Right lobe of liver (tissue), 6 donors: ENCODE data around the gene ADGRD2. TPM values are rescaled to one million over a fixed set of nuclear protein-coding genes. Genes with fewer than 3 reads are reported as not detected.

Source experiments
- ATAC-seq, 4 donors: fragments of 200-7000 bp; cut with Tn5 transposase; one replicate each; pipeline ENCODE4 v1.9.1; 2020; ENCODE audit warnings: mild to moderate bottlenecking in 4 of 4, moderate library complexity in 4 of 4
- DNase-seq, 3 donors: peaks; one replicate each; pipeline ENCODE4 v3.0.0-alpha.2; 2020
- H3K27ac ChIP-seq, 3 donors: fragments of 200-600 bp; one replicate each; pipeline ENCODE4 v1.8.0; 2022
- H3K27me3 ChIP-seq, 2 donors: fragments of 200-600 bp; one replicate each; pipeline ENCODE4 v1.8.0; 2022
- H3K36me3 ChIP-seq, 4 donors: fragments of 200-600 bp; sonication (generic) in 1 of 4; one replicate each; pipeline versions ENCODE4 v1.5.1 to v1.8.0; 2017 to 2022; ENCODE audit warnings: control low read depth in 1 of 4
- H3K4me1 ChIP-seq, 4 donors: fragments of 200-600 bp; sonication (generic) in 1 of 4; one replicate each; pipeline versions ENCODE4 v1.5.1 to v1.8.0; 2017 to 2022; ENCODE audit warnings: control low read depth in 1 of 4
- H3K4me3 ChIP-seq, 3 donors: fragments of 200-600 bp; one replicate each; pipeline ENCODE4 v1.8.0; 2022
- H3K9me3 ChIP-seq, 4 donors: fragments of 200-600 bp; sonication (generic) in 1 of 4; one replicate each; pipeline versions ENCODE4 v1.5.1 to v1.8.0; 2017 to 2022; ENCODE audit warnings: control low read depth in 1 of 4
- CTCF ChIP-seq, 4 donors: fragments of 200-600 bp in 3 of 4; fragments of 450-650 bp in 1 of 4; IDR thresholded peaks; one replicate each; pipeline versions ENCODE4 v1.5.1 to v1.8.0; 2016 to 2022; ENCODE audit warnings: antibody characterized with exemption in 4 of 4, mild to moderate bottlenecking in 2 of 4
- POLR2A ChIP-seq: fragments of 450-650 bp; IDR thresholded peaks from one replicate; pipeline ENCODE4 v1.6.1; 2017; ENCODE audit warnings: antibody characterized with exemption, mild to moderate bottlenecking
- WGBS: methylation state at CpG from one replicate; pipeline ENCODE4 v1.1.6; 2018; ENCODE audit warnings: low coverage, low lambda C conversion rate; ENCODE audit not compliant: insufficient coverage; ENCODE audit errors: missing lambda C conversion rate; 5-methylcytosine and 5-hydroxymethylcytosine counted together
- intact Hi-C, 2 donors: fragments of 100-400 bp; cut with DNase I; formaldehyde crosslinking; loops; one replicate each; pipeline versions ENCODE4 v1.11.2 to v1.14.1; 2022
- total RNA-seq, 6 experiments: library from RNA; depleted of rRNA in 2 of 6; stranded (reverse); fragments of >200 nt in 2 of 6; fragmentation: NEBNext Ultra II Directional in 3 of 6; extraction: Animal tissue kit (Norgen Biotek cat#: 25700) in 3 of 6; gene quantifications; one replicate each; pipeline versions ENCODE4 v1.1.0 to v1.2.4, GENCODE V29; 2016 to 2023
- donor health status: DM: no; HTN: yes; CAD: no.
- donor health status: DM: no; HTN: no; CAD: no.
- donor health status: DM: no; HTN: no; CAD: no.
- donor health status: DM: no; HTN: yes; CAD: no.
- donor health status: DM: no; HTN: yes; CAD: no.

Gene ADGRD2
- total RNA-seq, 6 experiments from 2014 or later = not detected

- H3K36me3 ChIP-seq = no peaks in the 10 kb centered on the region
- H3K9me3 ChIP-seq = no peaks in the 10 kb centered on the region
- H3K4me1 ChIP-seq = peaks cover 0 to 19% (median 9%) of the 10 kb centered on the region in 4 donors
- ATAC-seq = peak; percentile 15 to 46 (median 32)
- H3K4me3 ChIP-seq = no peak overlapping the region
- TF ChIP-seq CTCF (IDR thresholded peaks at IDR 0.05) = no peak
- no peak for TF ChIP-seq POLR2A
- intact Hi-C loops = no loop called here
- 36% methylated on average over 11 of the region's 23 CpGs for WGBS
- no peak for DNase-seq
- H3K27me3 ChIP-seq = no peaks in the 10 kb centered on the region
- H3K27ac ChIP-seq = no peak overlapping the region
Measured at GRCh38 chr9:124511891-124512805, 61.9 kb downstream of the ADGRD2 start.

GRCh38 chr9:124512806-124513204 is 62.6 kb downstream of the ADGRD2 start:
- Histone ChIP-seq H3K9me3 (no peaks in the 10 kb centered on the region), H3K4me3 (no peak overlapping the region), H3K27me3 (no peaks in the 10 kb centered on the region), H3K4me1 (peaks cover 0 to 19% (median 9%) of the 10 kb centered on the region in 4 donors), H3K36me3 (no peaks in the 10 kb centered on the region), H3K27ac (no peak overlapping the region)
- DNase-seq (no peak), ATAC-seq (no peak)
- intact Hi-C loops = no loop called here
- WGBS = no CpG with 5 or more reads among the region's 9 CpGs
- no peak for TF ChIP-seq CTCF (IDR thresholded peaks at IDR 0.05)
- no peak for TF ChIP-seq POLR2A

GRCh38 chr9:124513376-124513994 is 63.2 kb downstream of the ADGRD2 start:
- WGBS = 57% methylated on average over 1 of the region's 5 CpGs
- Histone ChIP-seq H3K9me3 (no peaks in the 10 kb centered on the region), H3K4me3 (no peak overlapping the region), H3K36me3 (no peaks in the 10 kb centered on the region), H3K27ac (no peak overlapping the region), H3K27me3 (no peaks in the 10 kb centered on the region), H3K4me1 (peaks cover 0 to 19% (median 9%) of the 10 kb centered on the region in 4 donors)
- intact Hi-C loops = no loop called here
- no peak for TF ChIP-seq POLR2A
- ATAC-seq = no peak
- DNase-seq = no peak

- Histone ChIP-seq H3K27ac (no peak overlapping the region), H3K9me3 (no peaks in the 10 kb centered on the region), H3K4me1 (peaks cover 0 to 19% (median 9%) of the 10 kb centered on the region in 4 donors), H3K27me3 (no peaks in the 10 kb centered on the region), H3K4me3 (no peak overlapping the region), H3K36me3 (no peaks in the 10 kb centered on the region)
- DNase-seq (no peak), ATAC-seq (no peak)
- TF ChIP-seq POLR2A (no peak), CTCF (IDR thresholded peaks at IDR 0.05) (no peak)
- 50% methylated on average over 1 of the region's 4 CpGs for WGBS
- intact Hi-C loops = no loop called here
Measured at GRCh38 chr9:124514125-124514524, 63.9 kb downstream of the ADGRD2 start.

- ATAC-seq (no peak), DNase-seq (no peak)
- WGBS = 74% methylated on average over 5 of the region's 5 CpGs
- intact Hi-C loops = no loop called here
- H3K27ac ChIP-seq = no peak overlapping the region
- H3K4me3 ChIP-seq = no peak overlapping the region
- H3K4me1 ChIP-seq = peaks cover 0 to 19% (median 9%) of the 10 kb centered on the region in 4 donors
- H3K9me3 ChIP-seq = no peaks in the 10 kb centered on the region
- H3K27me3 ChIP-seq = no peaks in the 10 kb centered on the region
- no peaks in the 10 kb centered on the region for H3K36me3 ChIP-seq
- TF ChIP-seq CTCF (IDR thresholded peaks at IDR 0.05) (no peak), POLR2A (no peak)
Measured at GRCh38 chr9:124514874-124515273, 64.6 kb downstream of the ADGRD2 start.
